PC-3 (cell line): ENCODE results near the gene KCNG4. TPM values are rescaled to one million over a fixed set of nuclear protein-coding genes. Genes with fewer than 3 reads are reported as not detected.

ENCODE experiments used
- ATAC-seq: fragments of 200-7000 bp; cut with Tn5 transposase; 2 replicates; pipeline ENCODE4 v1.9.1; 2020; ENCODE audit warnings: mild to moderate bottlenecking, moderate library complexity
- BruUV-seq: library from RNA; stranded (reverse); fragments of 400-500 nt; replicated peaks from 2 replicates; lab custom pipeline; 2021; lab: Mats Ljungman, UMichigan
- CTCF ChIA-PET: fragments of 300-600 bp; sonication (Branson Sonifier 250); formaldehyde crosslinking; loops from one replicate; lab custom pipeline; 2022; ENCODE audit warnings: antibody characterized with exemption; lab: Charles Lee
- POLR2A ChIA-PET: fragments of 300-600 bp; sonication (Branson Sonifier 250); formaldehyde crosslinking; loops from one replicate; lab custom pipeline; 2022; ENCODE audit warnings: antibody characterized with exemption; ENCODE audit not compliant: unreplicated experiment; lab: Charles Lee
- DNase-seq: peaks from one replicate; pipeline ENCODE4 v3.0.0-alpha.2; 2015
- H2AFZ ChIP-seq: fragments of 300-600 bp; sonication (generic); 2 replicates; pipeline ENCODE4 v1.6.0; 2016; ENCODE audit warnings: antibody characterized with exemption, low read length
- H3F3A ChIP-seq: fragments of 300-600 bp; sonication (generic); one replicate; pipeline ENCODE4 v1.6.0; 2017; ENCODE audit warnings: antibody characterized with exemption, low read length, control low read depth, mild to moderate bottlenecking; ENCODE audit not compliant: unreplicated experiment
- H3K27ac ChIP-seq: fragments of 300-600 bp; sonication (generic); 2 replicates; pipeline ENCODE4 v1.5.1; 2016; ENCODE audit warnings: mild to moderate bottlenecking, low read length
- H3K27me3 ChIP-seq: fragments of 300-600 bp; sonication (generic); 2 replicates; pipeline ENCODE4 v1.6.1; 2016; ENCODE audit warnings: low read length, mixed read lengths
- H3K36me3 ChIP-seq: fragments of 300-600 bp; sonication (generic); 2 replicates; pipeline ENCODE4 v1.6.1; 2016; ENCODE audit warnings: low read depth, mixed run types, low read length, mixed read lengths
- H3K4me1 ChIP-seq: fragments of 300-600 bp; sonication (generic); 2 replicates; pipeline ENCODE4 v1.5.1; 2016; ENCODE audit warnings: low read length; ENCODE audit not compliant: insufficient read depth
- H3K4me2 ChIP-seq: fragments of 300-600 bp; sonication (generic); 2 replicates; pipeline ENCODE4 v1.6.0; 2016; ENCODE audit warnings: low read length
- H3K4me3 ChIP-seq: fragments of 300-600 bp; sonication (generic); 2 replicates; pipeline ENCODE4 v1.5.1; 2016; ENCODE audit warnings: mild to moderate bottlenecking, low read length, mixed read lengths
- H3K79me2 ChIP-seq: fragments of 300-600 bp; sonication (generic); 2 replicates; pipeline ENCODE4 v1.6.1; 2017; ENCODE audit warnings: low read length, mixed read lengths
- H3K9ac ChIP-seq: fragments of 300-600 bp; sonication (generic); 2 replicates; pipeline ENCODE4 v1.6.0; 2016; ENCODE audit warnings: mild to moderate bottlenecking, low read length
- H3K9me2 ChIP-seq: fragments of 300-600 bp; sonication (generic); replicated peaks from 2 replicates; pipeline ENCODE4 v1.6.1; 2016; ENCODE audit warnings: mixed run types, low read length, mixed read lengths
- H3K9me3 ChIP-seq: fragments of 300-600 bp; sonication (generic); 2 replicates; pipeline ENCODE4 v1.6.1; 2016; ENCODE audit warnings: low read length, mixed read lengths
- H4K20me1 ChIP-seq: fragments of 300-600 bp; sonication (generic); 2 replicates; pipeline ENCODE4 v1.6.1; 2016; ENCODE audit warnings: low read length, mixed read lengths
- CTCF ChIP-seq: fragments of 300-600 bp; sonication (generic); conservative IDR thresholded peaks from 2 replicates; pipeline ENCODE4 v1.5.1; 2017; ENCODE audit warnings: antibody characterized with exemption, low read depth, mild to moderate bottlenecking, low read length
- EZH2 ChIP-seq: fragments of 300-600 bp; sonication (generic); IDR thresholded peaks from one replicate; pipeline ENCODE4 v1.6.1; 2017; ENCODE audit warnings: antibody characterized with exemption, mild to moderate bottlenecking, low read length; ENCODE audit not compliant: unreplicated experiment
- EZH2phosphoT487 ChIP-seq: fragments of 300-600 bp; sonication (generic); IDR thresholded peaks from 2 replicates; pipeline ENCODE4 v1.6.1; 2018; ENCODE audit warnings: mild to moderate bottlenecking, antibody characterized with exemption, low read length, borderline replicate concordance
- intact Hi-C: fragments of 100-400 bp; cut with micrococcal nuclease; formaldehyde crosslinking; loops from 2 replicates; pipeline ENCODE4 v1.9.0; 2023
- total RNA-seq: library from RNA; depleted of rRNA; stranded (reverse); fragments of >200 nt; gene quantifications from 2 replicates; pipeline ENCODE4 v1.2.3, GENCODE V29; 2014

The KCNG4 gene
- total RNA-seq, 1 experiment from 2014 or later = 0.04 TPM

GRCh38 chr16:84196727-84197394 lies 43.0 kb downstream of the KCNG4 start:
- intact Hi-C loops = no loop called here
- no TSS peak for BruUV-seq
- Histone ChIP-seq H3K36me3 (no peaks in the 10 kb centered on the region), H3K9ac (no peak overlapping the region), H3K4me2 (no peak overlapping the region), H3F3A (no peaks in the 10 kb centered on the region), H3K27me3 (no peaks in the 10 kb centered on the region), H4K20me1 (no peaks in the 10 kb centered on the region), H3K27ac (no peak overlapping the region), H3K4me1 (no peaks in the 10 kb centered on the region), H3K9me3 (no peaks in the 10 kb centered on the region), H3K79me2 (no peaks in the 10 kb centered on the region), H2AFZ (no peak overlapping the region), H3K9me2 (no peaks in the 10 kb centered on the region), H3K4me3 (no peak overlapping the region)
- no peak for DNase-seq
- no peak for ATAC-seq
- ChIA-PET CTCF (no interaction called here), POLR2A (no interaction called here)
- TF ChIP-seq EZH2phosphoT487 (no peak), EZH2 (no peak), CTCF (no peak)

GRCh38 chr16:84196101-84196500 lies 43.7 kb downstream of the KCNG4 start:
- CTCF ChIA-PET = no interaction called here

More at GRCh38 chr16:84196101-84196500, 43.7 kb downstream of the KCNG4 start:
- Histone ChIP-seq H3K9me2 (no peaks in the 10 kb centered on the region), H3K27ac (no peak overlapping the region), H3K36me3 (no peaks in the 10 kb centered on the region), H2AFZ (no peak overlapping the region), H4K20me1 (no peaks in the 10 kb centered on the region), H3K4me1 (no peaks in the 10 kb centered on the region), H3K4me3 (no peak overlapping the region), H3K9ac (no peak overlapping the region), H3K4me2 (no peak overlapping the region), H3K27me3 (no peaks in the 10 kb centered on the region), H3K9me3 (no peaks in the 10 kb centered on the region), H3F3A (no peaks in the 10 kb centered on the region), H3K79me2 (no peaks in the 10 kb centered on the region)
- intact Hi-C loops = no loop called here
- BruUV-seq = no TSS peak
- TF ChIP-seq CTCF = no peak
- TF ChIP-seq EZH2 = no peak
- no peak for TF ChIP-seq EZH2phosphoT487
- ATAC-seq = no peak
- POLR2A ChIA-PET = no interaction called here
- no peak for DNase-seq
